Renal pelvis (tissue), 4 donors: ENCODE results near the gene NDUFS3. TPM values are rescaled to one million over a fixed set of nuclear protein-coding genes. Genes with fewer than 3 reads are reported as not detected.
"Not testable (repeated sequence)": the region's sequence is repeated elsewhere in the genome, so short reads cannot be mapped to it uniquely, and the experiment has no call there.

ENCODE experiments used
- DNase-seq: peaks from one replicate; pipeline ENCODE4 v3.0.0-alpha.2; 2013
- polyA plus RNA-seq, 3 donors: library from polyadenylated mRNA; unstranded; fragments of 120-200 nt; gene quantifications; one replicate each; pipeline ENCODE4 v1.2.1, GENCODE V29; 2013; ENCODE audit not compliant: insufficient read length in 3 of 3

Gene NDUFS3
- polyA plus RNA-seq, 3 donors, result 140 to 150 (median 144) TPM

DNA sequence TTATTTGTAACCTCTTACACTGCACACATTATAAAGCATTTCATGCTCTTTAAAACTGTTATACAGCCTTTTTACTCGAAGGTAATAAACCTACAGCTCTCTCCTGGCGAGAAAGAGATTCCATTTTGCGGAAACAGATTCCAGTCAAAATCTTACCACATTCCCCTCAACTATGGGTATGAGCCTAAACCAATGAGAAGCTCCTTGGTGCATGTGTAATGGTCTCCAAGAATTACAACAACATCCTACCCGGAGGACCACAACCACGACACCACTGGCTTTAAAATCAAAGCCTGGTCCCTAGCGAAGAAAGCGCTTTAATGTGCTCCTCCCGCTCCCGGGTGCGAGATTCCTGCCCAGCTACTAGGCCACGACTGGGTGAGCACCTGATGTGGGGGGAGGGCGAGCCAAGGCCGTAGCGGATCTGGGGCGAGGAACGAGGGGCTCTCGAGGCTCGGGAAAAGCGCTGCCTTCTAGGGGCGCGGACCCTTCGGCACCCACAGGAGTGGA lies 26.8 kb upstream of the NDUFS3 start:
- DNase-seq, result peak; percentile 46

DNA sequence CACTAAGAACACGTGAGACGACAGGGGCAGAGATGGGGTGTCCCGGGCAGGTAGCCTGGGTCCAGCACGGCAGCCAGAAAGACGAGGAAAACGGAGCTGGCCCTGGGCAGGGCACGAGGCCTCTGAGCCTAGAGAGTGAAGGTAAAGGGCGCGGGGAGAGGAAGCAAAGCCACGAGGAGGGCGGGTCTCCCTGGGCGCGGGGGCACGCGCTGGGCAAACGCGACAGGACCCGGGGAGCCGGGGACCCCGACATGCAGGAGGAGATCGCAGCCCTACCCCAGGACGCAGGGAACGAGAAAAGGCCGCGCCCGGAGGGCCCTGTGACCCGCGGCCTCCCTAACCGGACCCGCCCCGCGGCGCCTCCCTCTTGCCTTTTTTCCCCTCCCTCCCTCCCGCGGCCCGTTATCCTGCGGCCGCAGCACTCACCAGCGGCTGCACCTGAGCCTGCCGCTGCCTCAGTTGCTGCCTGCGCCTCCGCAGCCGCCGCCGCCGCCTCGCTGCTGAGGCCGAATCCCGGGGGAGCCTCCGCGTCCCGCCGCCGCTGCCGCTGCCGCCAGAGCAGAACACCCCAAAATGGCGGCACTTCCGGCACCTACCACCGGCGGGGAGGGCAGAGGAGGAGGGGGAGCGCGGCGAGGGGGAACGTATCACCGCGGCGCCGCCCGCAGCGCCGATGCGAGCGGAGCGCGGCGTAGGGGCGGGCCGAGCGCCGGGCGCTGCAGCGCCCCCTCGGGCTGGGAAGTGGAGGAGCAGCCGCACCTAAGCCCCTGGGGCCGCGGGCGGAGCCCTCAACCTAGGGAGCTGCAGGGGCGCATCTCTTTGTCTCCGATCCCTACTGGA lies 26.1 kb upstream of the NDUFS3 start, which contains the start of gene CELF1:
Gene CELF1 (minus strand): TSS at position 567 of the 840 bp plus-strand sequence. CDS start 53,609 bp downstream, outside the sequence.
- DNase-seq, result peak; percentile 93

DNA sequence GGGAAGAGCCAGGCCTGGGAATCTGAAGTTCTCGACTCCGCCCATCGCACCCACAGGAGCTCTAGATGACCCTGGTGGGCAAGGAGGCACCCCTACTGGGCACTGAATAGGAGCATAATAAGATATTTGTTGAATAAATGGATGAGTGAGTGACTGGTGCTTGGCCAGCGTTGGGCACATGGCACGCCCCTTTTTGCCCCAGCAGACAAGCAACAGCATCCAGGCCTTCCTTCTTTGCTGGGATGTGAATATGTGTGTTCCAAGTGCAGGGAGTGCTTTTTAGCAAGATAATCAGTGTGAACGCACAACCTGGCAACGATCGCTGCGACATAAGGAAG lies 25.5 kb upstream of the NDUFS3 start:
- no peak for DNase-seq

DNA sequence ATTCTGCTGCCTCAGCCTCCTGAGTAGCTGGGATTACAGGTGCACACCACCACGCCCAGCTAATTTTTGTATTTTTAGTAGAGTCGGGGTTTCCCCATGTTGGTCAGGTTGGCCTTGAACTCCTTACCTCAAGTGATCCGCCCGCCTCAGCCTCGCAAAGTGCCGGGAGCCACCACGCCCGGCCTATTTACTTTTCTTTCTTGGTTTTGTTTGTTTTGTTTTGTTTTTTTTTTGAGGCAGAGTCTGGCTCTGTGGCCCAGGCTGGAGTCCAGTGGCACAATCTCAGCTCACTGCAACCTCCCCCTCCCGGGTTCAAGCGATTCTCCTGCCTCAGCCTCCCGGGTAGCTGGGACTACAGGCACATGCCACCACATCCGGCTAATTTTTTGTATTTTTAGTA lies 21.9 kb upstream of the NDUFS3 start:
- not testable (repeated sequence) for DNase-seq

DNA sequence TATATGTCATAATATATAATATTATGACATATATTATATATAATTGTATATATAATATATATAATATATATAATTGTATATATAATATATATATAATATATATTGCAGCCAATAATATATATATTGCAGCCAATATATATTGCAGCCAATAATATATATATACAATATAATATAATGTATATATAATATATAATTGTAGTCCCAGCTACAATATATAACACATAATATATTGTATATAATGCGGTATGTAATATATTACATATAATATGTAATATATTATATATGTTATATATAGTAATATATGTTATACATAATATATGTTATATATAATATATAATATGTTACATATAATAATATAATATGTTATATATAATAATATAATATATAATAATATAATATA lies 20.2 kb upstream of the NDUFS3 start:
- no peak for DNase-seq

DNA sequence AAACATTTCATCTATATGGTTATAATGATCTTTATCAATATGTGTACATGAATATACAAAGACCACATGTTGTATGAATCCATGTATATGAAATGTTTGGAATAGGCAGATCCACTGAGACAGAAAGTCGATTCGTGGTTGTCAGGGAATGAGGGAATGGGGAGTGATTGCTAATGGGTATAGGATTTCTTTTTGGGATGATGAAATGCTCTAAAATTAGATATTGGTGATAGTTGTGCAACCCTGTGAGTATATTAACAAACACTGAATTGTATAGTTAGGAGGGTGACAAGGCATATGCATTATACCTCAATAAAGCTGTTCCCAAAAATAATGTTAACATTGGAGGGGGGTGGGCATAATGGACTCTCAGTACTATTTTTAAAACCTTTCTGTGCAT lies 18.4 kb upstream of the NDUFS3 start:
- no peak for DNase-seq

DNA sequence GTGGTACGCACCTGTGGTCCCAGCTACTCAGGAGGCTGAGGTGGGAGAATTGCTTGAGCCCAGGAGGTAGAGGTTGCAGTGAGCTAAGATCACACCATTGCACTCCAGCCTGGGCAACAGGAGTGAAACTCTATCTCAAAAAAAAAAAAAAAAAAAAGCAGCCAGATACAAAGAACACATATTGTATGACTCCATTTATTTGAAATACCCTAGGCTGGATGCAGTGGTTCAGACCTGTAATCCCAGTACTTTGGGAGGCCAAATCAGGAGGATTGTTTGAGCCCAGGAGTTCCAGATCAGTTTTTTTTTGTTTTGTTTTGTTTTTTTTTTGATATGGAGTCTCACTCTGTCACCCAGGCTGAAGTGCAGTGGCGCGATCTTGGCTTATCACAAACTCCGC lies 16.5 kb upstream of the NDUFS3 start:
- not testable (repeated sequence) for DNase-seq

DNA sequence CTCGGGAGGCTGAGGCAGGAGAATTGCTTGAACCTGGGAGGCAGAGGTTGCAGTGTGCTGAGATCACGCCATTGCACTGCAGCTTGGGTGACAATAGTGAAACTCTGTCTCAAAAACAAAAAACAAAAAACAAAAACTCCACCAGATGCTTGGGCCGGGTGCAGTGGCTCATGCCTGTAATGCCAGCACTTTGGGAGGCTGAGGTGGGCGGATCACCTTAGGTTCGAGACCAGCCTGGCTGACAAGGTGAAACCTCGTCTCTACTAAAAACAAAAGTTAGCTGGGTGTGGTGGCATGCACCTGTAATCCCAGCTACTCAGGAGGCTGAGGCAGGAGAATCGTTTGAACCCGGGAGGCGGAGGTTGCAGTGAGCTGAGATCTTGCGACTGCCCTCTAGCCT lies 14.5 kb upstream of the NDUFS3 start:
- DNase-seq, result not testable (repeated sequence)

DNA sequence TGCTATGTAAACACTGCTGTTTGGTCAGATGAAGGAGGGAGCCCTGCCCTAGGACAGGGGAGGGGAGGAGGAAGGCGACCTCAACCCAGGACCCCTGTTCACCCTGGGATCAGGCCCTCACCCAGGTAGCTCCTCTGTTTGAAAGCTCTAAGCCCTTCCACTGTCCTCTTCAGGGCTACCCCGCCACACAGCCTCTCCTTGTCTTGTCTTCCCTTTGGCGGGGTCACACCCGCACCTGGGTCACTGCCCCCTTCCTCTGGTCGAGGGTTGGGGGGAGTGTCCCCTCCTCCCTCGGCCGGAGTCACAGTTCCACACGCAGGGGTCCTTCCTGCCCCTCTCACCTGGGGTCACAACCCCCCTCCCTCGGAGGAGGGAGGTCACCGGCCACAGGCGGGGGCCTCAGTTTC lies 13.9 kb upstream of the NDUFS3 start:
- no peak for DNase-seq

DNA sequence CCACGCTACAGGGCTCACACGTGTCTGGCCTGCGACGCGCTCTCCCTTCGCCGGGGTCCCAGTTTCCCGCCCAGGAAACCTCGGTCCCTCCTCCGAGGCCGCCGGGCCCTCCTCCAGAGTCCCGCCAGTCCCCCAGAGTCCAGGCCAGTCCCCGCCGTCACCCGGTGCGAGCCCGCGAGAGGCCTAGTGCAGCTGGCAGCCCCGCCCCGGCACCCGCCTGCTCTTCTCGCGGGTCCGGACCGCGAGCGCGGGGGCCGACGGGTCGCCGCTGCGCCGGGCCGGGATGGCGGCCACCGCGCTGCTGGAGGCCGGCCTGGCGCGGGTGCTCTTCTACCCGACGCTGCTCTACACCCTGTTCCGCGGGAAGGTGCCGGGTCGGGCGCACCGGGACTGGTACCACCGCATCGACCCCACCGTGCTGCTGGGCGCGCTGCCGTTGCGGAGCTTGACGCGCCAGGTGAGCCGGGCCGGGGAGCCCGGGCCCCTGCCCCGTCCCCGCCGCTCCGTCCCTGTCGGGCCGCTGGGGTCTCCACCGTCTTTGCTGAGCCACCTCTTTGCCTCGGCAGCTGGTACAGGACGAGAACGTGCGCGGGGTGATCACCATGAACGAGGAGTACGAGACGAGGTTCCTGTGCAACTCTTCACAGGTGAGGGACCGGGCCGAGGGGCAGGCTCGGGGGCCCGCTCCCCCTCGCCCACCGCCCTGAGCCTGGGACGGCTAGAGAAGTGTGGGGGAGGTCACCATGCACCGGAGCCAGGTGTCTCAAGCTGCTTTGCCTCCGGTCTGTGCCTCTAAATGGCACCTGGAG lies 13.3 kb upstream of the NDUFS3 start, which contains the start of gene PTPMT1:
Gene PTPMT1 (plus strand): TSS at position 260 of the 809 bp plus-strand sequence. CDS start 24 bp downstream, at position 284.
- peak; percentile 65 for DNase-seq

DNA sequence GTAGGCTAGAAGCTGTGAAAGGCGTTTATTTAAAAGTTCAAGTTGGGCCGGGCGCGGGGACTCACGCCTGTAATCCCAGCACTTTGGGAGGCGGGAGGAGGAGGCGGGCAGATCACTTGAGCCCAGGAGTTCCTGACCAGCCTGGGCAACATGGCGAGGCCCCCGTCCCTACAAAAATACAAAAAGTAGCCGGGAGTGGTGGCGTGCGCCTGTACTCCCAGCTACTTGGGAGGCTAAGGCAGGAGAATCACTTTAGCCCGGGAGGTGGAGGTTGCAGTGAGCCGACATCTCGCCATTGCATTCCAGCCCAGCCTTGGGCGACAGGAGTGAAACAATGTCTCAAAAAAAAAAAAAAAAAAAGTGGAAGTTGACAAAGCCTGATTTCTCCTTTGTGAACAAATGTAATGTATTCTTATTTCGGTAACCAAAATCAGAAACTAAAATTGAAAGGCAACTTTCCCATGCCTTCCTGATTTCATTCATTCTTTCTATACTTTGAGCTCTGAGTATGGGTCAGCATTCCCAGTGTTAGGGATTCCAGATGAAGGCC lies 12.7 kb upstream of the NDUFS3 start:
- DNase-seq, result no peak

DNA sequence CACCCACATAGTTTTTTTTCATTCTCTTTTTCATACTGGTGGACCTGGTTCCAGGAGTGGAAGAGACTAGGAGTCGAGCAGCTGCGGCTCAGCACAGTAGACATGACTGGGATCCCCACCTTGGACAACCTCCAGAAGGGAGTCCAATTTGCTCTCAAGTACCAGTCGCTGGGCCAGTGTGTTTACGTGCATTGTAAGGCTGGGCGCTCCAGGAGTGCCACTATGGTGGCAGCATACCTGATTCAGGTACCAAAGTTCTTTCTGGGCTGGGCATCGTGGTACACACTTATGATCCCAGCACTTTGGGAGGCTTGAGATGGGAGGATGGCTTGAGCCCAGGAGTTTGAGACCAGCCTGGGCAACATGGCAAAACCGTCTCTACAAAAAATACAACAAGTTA lies 9.2 kb upstream of the NDUFS3 start:
- no peak for DNase-seq

DNA sequence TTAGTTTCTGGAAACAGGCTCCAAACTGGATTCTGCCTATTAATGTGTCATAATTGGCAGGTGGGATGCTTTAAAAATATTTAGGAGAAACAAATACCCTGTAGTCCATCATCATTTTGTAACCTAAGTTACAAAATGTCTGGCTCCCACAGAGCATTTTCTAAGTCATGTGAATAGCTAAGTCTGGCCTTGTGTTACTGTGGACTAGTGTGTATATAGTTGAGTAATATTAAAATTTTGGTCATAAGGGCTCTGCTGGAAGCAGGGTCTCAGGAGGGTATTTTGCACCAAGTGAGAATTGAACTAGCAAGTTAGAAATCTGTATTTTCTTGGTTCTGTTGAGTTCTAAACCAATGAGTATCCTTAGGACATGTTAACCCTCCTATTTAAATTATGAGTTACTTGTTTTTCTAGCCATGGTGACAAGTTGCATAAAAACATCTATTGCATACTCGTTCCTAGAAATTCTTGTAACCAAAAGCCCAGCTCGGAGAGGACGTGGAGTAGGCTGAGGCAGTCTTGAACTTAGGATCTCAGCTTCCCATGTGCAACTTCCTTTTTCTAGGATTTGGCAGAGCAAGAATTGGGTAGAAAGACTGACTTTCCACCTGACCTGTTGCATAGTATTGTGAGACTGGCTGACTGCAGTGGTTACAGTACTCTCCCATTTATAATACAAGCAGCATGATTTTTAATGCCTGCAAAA lies 8.1 kb upstream of the NDUFS3 start:
- no peak for DNase-seq

DNA sequence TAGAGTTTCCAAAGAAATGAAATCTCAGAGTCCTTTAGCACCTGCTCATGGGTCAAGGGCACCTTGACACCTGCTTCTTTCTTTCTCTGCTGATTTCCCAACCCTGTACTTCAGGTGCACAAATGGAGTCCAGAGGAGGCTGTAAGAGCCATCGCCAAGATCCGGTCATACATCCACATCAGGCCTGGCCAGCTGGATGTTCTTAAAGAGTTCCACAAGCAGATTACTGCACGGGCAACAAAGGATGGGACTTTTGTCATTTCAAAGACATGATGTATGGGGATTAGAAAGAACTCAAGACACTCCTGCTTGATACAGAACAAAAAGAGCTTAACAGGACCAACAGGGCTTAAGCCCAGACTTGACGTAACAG lies 7.5 kb upstream of the NDUFS3 start:
- no peak for DNase-seq

DNA sequence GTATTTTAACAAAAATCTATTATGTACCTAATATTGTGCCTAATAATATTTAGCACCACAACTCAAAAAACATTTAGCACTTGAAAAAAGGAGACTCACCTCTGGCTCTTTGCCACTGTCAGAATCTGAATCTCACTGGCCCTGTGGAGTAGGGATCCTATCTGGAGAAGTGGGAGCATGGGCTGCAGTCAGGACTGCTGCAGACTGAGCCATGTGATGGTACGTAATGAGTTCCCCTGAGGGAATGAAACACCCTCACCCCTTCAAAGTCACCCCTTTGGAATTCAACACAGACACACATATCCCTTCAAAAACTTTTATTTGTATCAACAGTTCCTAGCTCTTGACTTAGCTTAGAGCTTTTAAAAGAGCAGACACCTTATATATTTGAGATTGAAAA lies 7.0 kb upstream of the NDUFS3 start:
- no peak for DNase-seq

DNA sequence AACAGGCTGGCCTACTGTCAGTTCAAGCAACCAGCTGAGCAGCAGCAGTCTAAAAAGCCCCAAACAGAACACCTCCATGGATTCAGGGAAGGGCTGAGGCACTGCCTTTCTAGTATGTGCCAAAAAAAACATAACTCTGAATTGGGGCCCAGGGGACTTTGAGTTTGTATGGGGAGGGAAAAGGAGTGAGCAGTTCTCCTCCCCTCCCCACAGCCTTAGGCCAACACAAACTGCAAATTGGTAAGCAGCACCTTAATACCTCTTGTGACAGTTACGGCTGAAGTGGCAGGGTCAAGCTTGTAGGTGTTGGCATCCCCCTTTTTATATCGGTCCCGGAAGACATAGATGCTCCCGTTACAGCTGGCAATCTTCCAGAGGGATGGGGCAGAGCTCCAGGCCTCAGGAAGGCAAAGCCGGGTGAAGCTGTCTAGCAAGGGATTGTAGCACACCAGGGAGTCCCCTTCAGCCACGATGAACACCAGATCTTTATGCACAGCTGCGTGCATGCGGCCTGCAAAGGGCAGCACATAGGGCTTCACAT lies 6.1 kb upstream of the NDUFS3 start:
- no peak for DNase-seq

DNA sequence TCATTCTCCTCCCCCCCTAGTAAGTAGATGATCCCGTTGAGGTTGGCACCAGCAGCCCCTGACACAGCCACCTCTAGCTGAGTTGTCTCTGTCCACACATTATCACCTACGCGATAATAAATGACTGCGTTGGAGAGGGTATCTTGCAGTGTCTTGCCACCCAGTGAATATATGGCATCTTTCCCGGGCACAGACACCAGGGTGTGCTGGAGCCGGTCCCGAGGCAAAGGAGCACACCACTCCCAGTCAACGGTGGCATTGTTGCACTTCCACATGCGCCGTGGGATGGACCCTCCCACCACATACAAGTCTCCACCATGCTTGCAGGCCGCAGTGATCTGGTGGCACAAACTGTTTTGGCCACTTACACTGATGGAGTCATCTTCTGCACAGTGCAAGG lies 5.6 kb upstream of the NDUFS3 start:
- DNase-seq, result no peak

DNA sequence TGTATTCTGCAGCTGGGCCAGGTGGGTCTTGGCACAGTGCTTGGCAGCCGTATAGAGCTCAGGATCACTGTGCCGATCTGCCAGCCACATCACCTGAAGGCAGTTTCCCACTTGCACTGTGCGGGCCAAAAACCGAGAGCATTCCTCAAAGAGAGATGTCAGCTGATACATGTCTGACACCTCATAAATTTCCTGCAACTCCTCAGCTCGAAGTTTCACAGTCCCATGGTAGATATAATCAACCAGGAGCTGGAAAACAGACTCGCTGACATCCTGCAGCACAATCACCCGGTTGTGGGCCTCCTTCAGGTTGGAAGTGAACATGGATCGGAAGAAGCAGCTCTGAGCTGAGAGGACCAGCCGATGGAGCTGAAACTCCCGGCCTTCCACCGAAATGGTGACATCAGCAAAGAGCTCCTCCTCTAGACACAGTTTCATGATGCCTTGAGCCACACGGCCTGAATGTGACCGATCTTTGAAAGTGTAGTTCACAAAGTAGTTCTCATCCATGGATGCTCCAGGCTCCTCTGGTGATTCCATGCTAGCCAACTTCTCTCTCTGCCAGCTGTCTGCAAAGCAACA lies 1.3 kb upstream of the NDUFS3 start:
- DNase-seq, result no peak

DNA sequence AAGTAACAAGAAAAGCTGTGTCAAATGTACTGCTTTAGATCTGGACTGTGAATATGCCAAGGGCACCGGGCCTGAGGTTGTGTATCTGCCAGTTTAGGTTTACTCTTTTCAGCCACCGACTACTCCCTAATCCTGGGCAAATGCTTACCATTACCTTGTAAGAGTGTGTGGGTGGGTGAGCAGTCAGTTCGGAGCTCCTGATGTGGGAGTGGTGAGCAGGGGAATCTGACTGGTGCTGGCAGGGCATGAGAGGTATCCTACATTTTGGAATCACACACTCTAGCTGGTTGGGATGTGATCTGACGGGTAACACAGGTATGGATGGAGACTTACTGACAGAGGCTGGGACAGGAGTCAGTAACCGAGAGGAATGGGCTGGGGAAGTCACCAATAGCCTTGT lies 5.0 kb downstream of the NDUFS3 start:
- DNase-seq, result no peak

DNA sequence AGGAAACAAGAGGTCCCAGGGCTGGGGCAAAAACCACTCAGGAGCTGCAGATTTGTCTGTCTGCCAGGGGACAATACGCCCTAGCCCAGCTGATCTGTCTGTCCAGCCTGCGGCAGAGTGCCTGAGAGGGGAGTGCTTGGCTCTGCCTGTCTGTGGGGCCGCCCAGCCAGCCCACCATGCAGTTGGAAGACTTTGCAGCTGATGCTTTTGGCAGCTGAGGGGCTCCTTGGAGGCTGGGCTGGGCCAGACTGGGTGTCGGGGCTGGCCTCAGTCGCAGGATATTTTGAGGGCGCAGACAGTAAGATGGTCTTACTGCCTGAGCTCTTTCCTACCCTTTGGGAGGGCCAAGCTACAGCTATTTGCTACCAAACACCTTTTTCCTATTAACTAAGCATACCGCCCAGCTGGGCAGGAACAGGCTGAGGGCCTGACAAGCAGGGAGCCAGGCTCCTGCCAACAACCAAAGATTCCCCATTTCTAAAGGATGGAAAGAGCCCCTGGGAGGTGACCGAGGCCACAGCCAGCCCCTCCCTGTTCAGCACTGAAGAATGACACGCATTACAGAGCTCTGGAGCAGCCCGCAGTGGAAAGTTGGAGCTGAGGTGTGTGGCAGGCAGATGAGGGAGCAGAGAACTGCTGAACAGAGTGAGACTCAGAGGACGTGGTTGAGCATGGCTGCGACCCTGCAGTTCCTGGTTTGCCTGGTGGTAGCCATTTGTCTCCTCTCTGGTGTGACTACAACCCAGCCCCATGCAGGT lies 7.4 kb downstream of the NDUFS3 start, which contains the start of gene FAM180B:
Gene FAM180B (plus strand): TSS at position 581 of the 758 bp plus-strand sequence. CDS start 91 bp downstream, at position 672.
- DNase-seq, result no peak
